Measurements from ENCODE around the gene ANKRD18A. TPM values are rescaled to one million over a fixed set of nuclear protein-coding genes. Genes with fewer than 3 reads are reported as not detected.

The ANKRD18A gene
- total RNA-seq, 1 experiment from 2014 or later, result 14.4 TPM

- Histone ChIP-seq H2BK15ac (ENCODE audit: low read depth, low read length) (no peak overlapping the region), H2AFZ (ENCODE audit: low read length) (no peak overlapping the region), H3K56ac (ENCODE audit: insufficient read length, low read depth, low read length) (no peak overlapping the region), H3K23me2 (ENCODE audit: insufficient read length, low read depth, low read length, poor library complexity, severe bottlenecking) (no peaks in the 10 kb centered on the region), H4K5ac (ENCODE audit: insufficient read length, low read depth, low read length) (no peak overlapping the region), H2BK12ac (ENCODE audit: insufficient read length, low read depth, low read length) (no peak overlapping the region), H4K91ac (ENCODE audit: insufficient read length, low read depth, low read length) (no peak overlapping the region), H3K79me1 (ENCODE audit: insufficient read depth, low read depth, low read length, poor library complexity, severe bottlenecking) (no peaks in the 10 kb centered on the region), H3K9me3 (ENCODE audit: control insufficient read depth, low read depth, low read length) (no peaks in the 10 kb centered on the region), H3K4me1 (ENCODE audit: insufficient read depth, low read length) (no peaks in the 10 kb centered on the region; the same call in 1 of the 2 replicates), H3K9ac (ENCODE audit: extremely low read depth, insufficient read length, low read length) (no peak overlapping the region), H2BK5ac (ENCODE audit: insufficient read length, low read length) (no peak overlapping the region), H2AK5ac (ENCODE audit: insufficient read length, low read length) (no peak overlapping the region), H3K27me3 (ENCODE audit: insufficient read depth, low read length) (no peaks in the 10 kb centered on the region), H3K14ac (ENCODE audit: insufficient read depth, low read length) (no peak overlapping the region), H2BK120ac (ENCODE audit: low read depth, low read length, poor library complexity, severe bottlenecking) (no peak overlapping the region), H3T11ph (ENCODE audit: low read length) (no peak overlapping the region), H3K4ac (ENCODE audit: low read depth, low read length) (no peak overlapping the region), H3K23ac (ENCODE audit: insufficient read length, low read depth, low read length) (no peak overlapping the region), H2BK20ac (ENCODE audit: low read depth, low read length, poor library complexity, severe bottlenecking) (no peak overlapping the region), H3K4me2 (ENCODE audit: insufficient read depth, insufficient read length, low read length) (no peak overlapping the region), H3K27ac (ENCODE audit: insufficient read length, low read depth, low read length) (no peak overlapping the region), H4K20me1 (ENCODE audit: control insufficient read depth, insufficient read depth, insufficient read length) (no peaks in the 10 kb centered on the region), H4K8ac (replicated peaks; ENCODE audit: insufficient read length, low read depth, low read length) (no peak overlapping the region), H3K79me2 (ENCODE audit: insufficient read depth, low read length) (no peaks in the 10 kb centered on the region), H3K18ac (ENCODE audit: insufficient read length, low read depth, low read length) (no peak overlapping the region)
- peaks cover 15 to 19% of the 10 kb centered on the region in 2 experiments for H3K4me1 Mint-ChIP-seq
- DNase-seq, result no peak
- no peak for TF ChIP-seq CTCF (conservative IDR thresholded peaks at IDR 0.05)
- no peak overlapping the region for H3K4me3 Mint-ChIP-seq
- H3K9me3 Mint-ChIP-seq, result peaks cover 0 to 3% of the 10 kb centered on the region in 2 experiments; a peak in 1 of 5 replicates
- WGBS (ENCODE audit: extremely low coverage, insufficient read length, low lambda C conversion rate), result no CpG with 5 or more reads among the region's 18 CpGs
- peak overlapping the region in 1 of 3 experiments; percentile 52; a peak in 2 of 7 replicates for H3K27ac Mint-ChIP-seq
- no peaks in the 10 kb centered on the region; the same call in 1 of the 2 replicates for H3K27me3 Mint-ChIP-seq (ENCODE audit: low read depth)
- H3K36me3 Mint-ChIP-seq (ENCODE audit: insufficient read depth in 1 of 3, low read depth in 3 of 3), result no peaks in the 10 kb centered on the region; a peak in 2 of 7 replicates
These were observed 22.8 kb upstream of the ANKRD18A start for GRCh38 chr9:38642951-38643814.

Data from H9 (cell line).